DND-41 (cell line): ENCODE results near the gene YBX1.

ENCODE experiments used
- ATAC-seq: fragments of 200-7000 bp; cut with Tn5 transposase; 3 replicates; pipeline ENCODE4 v1.9.1; 2021; ENCODE audit warnings: low read depth; ENCODE audit not compliant: insufficient read depth
- DNase-seq: peaks from one replicate; pipeline ENCODE4 v3.0.0-alpha.2; 2020
- H2AFZ ChIP-seq: 2 replicates; pipeline ENCODE4 v1.6.0; 2012; ENCODE audit warnings: low read depth, low read length
- H3K27ac ChIP-seq: 2 replicates; pipeline ENCODE4 v1.5.1; 2012; ENCODE audit warnings: low read length, inconsistent platforms
- H3K27me3 ChIP-seq: fragments of 200-600 bp; sonication (generic); 2 replicates; pipeline ENCODE4 v1.6.0; 2012; ENCODE audit warnings: low read length, mild to moderate bottlenecking, inconsistent platforms; ENCODE audit not compliant: insufficient read depth, poor library complexity
- H3K36me3 ChIP-seq: 2 replicates; pipeline ENCODE4 v1.5.1; 2012; ENCODE audit warnings: low read length, inconsistent platforms; ENCODE audit not compliant: insufficient read depth
- H3K4me1 ChIP-seq: 2 replicates; pipeline ENCODE4 v1.5.1; 2012; ENCODE audit warnings: mild to moderate bottlenecking, low read length; ENCODE audit not compliant: insufficient read depth
- H3K4me2 ChIP-seq: 2 replicates; pipeline ENCODE4 v1.6.0; 2012; ENCODE audit warnings: mild to moderate bottlenecking, moderate library complexity, low read length, inconsistent platforms; ENCODE audit not compliant: insufficient read depth
- H3K4me3 ChIP-seq, 2 experiments: fragments of 200-600 bp in 1 of 2; shearing (Covaris generic) in 1 of 2; 2 replicates each; pipeline ENCODE4 v1.5.1; 2012 to 2016; ENCODE audit warnings: inconsistent platforms in 2 of 2, low read length in 2 of 2, mild to moderate bottlenecking in 2 of 2, low read depth in 1 of 2, moderate library complexity in 1 of 2
- H3K79me2 ChIP-seq: 2 replicates; pipeline ENCODE4 v1.6.0; 2012; ENCODE audit warnings: low read length, inconsistent platforms; ENCODE audit not compliant: insufficient read depth
- H3K9ac ChIP-seq: 2 replicates; pipeline ENCODE4 v1.6.0; 2012; ENCODE audit warnings: low read depth, mild to moderate bottlenecking, inconsistent platforms, low read length, moderate library complexity
- H3K9me3 ChIP-seq: 2 replicates; pipeline ENCODE4 v1.5.1; 2012; ENCODE audit warnings: low read length, moderate library complexity, mild to moderate bottlenecking, inconsistent platforms; ENCODE audit not compliant: insufficient read depth, severe bottlenecking
- H4K20me1 ChIP-seq: 2 replicates; pipeline ENCODE4 v1.6.0; 2012; ENCODE audit warnings: low read length; ENCODE audit not compliant: insufficient read depth
- EZH2 ChIP-seq: IDR thresholded peaks from 3 replicates; pipeline ENCODE4 v1.6.1; 2012; ENCODE audit warnings: borderline replicate concordance, low read depth, mild to moderate bottlenecking, moderate library complexity, low read length, inconsistent platforms; ENCODE audit not compliant: severe bottlenecking
- TF ChIP-seq, protein P1 (sequence below): IDR thresholded peaks from 2 replicates; pipeline ENCODE4 v1.5.1; 2012; ENCODE audit warnings: borderline replicate concordance, low read length, moderate library complexity, mild to moderate bottlenecking; ENCODE audit not compliant: poor library complexity, severe bottlenecking; ENCODE audit errors: extremely low read depth

YBX1 gene

DNA sequence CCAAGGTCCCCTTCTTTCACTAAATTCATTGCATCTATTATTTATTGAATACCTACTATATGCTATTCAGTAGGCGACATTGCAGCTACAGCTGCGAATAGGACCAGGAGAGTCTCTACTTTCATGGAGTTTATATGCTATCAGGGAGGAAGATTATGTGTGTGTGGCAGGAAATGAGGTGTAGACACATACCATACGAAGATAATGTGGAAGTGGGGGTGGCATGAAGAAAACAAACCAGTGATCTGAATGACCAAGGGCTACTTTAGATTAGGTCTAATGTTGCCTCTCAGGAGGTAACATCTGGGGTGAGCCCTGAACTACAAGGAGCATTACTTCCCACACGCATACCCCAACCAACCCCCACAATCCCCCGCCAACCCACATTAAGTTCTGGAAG is 25.0 kb upstream of the YBX1 start:
- Histone ChIP-seq H4K20me1 (no peaks in the 10 kb centered on the region), H3K27me3 (no peaks in the 10 kb centered on the region), H3K4me3 (peak overlapping the region in 1 of 2 experiments; percentile 77; a peak in 2 of 4 replicates), H2AFZ (peak overlapping the region; percentile 91), H3K9ac (peak overlapping the region; percentile 69; the same call in 1 of the 2 replicates), H3K36me3 (peaks cover 30% of the 10 kb centered on the region), H3K9me3 (no peaks in the 10 kb centered on the region), H3K27ac (peak overlapping the region; percentile 78), H3K79me2 (peaks cover 37% of the 10 kb centered on the region), H3K4me1 (peaks cover 43% of the 10 kb centered on the region), H3K4me2 (peak overlapping the region; percentile 87)
- ATAC-seq (no peak), DNase-seq (no peak)
- TF ChIP-seq, protein P1, sequence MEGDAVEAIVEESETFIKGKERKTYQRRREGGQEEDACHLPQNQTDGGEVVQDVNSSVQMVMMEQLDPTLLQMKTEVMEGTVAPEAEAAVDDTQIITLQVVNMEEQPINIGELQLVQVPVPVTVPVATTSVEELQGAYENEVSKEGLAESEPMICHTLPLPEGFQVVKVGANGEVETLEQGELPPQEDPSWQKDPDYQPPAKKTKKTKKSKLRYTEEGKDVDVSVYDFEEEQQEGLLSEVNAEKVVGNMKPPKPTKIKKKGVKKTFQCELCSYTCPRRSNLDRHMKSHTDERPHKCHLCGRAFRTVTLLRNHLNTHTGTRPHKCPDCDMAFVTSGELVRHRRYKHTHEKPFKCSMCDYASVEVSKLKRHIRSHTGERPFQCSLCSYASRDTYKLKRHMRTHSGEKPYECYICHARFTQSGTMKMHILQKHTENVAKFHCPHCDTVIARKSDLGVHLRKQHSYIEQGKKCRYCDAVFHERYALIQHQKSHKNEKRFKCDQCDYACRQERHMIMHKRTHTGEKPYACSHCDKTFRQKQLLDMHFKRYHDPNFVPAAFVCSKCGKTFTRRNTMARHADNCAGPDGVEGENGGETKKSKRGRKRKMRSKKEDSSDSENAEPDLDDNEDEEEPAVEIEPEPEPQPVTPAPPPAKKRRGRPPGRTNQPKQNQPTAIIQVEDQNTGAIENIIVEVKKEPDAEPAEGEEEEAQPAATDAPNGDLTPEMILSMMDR = no peak
- no peak for TF ChIP-seq EZH2

DNA sequence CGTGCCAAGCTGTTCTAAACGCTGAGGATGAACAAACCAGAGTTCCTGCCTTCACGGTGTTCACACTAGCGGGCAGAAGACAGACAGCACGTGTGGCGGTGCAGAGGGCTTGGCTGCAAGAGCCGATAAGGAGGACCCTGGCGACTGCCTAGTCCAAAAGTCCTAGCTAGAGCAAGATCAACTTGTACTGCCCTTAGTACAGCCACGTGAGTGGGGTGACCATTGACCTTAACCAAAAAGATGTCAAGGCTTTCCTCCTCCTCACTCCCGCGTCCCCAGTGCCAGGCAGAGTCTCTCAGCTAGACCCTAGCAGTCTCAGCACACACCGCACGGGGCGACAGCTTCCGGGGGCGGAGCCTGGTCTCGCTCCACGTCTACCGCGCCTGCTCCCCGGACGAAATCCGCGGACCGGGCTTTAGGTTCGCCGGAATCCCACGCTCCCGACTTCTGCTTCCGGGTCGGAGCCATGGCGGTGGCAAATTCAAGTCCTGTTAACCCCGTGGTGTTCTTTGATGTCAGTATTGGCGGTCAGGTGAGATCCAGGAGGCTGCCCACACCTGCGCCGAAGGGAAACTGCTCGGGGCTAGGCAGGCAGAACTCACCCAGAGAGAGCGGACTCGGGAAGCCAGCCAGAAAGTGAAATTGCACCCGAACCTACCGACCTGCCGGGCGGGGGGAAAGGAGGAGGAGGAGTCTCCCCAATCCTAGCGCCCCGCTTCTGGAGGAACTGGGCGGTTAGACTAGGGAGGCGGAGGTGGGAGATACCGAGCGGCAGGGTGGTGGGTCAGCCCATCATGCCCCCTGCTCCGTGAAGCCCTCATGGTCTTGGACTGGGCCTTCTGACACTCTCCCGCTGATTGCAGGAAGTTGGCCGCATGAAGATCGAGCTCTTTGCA is 24.0 kb upstream of the YBX1 start, which contains the start of gene PPIH:
PPIH (plus strand) TSS at position 443 of the 896 bp plus-strand sequence; CDS start at position 467, 24 bp downstream.
- Histone ChIP-seq H3K4me3 (peak within 1 kb of the TSS; percentile 46 to 77; a peak in 3 of 4 replicates), H3K36me3 (peaks cover 38% of the 10 kb centered on the region), H4K20me1 (no peaks in the 10 kb centered on the region), H3K9me3 (no peaks in the 10 kb centered on the region), H3K27me3 (no peaks in the 10 kb centered on the region), H3K9ac (peak within 1 kb of the TSS; percentile 69), H3K4me2 (peak within 1 kb of the TSS; percentile 87), H2AFZ (peak within 1 kb of the TSS; percentile 91), H3K27ac (peak within 1 kb of the TSS; percentile 79), H3K4me1 (peaks cover 43% of the 10 kb centered on the region), H3K79me2 (peaks cover 39% of the 10 kb centered on the region)
- ATAC-seq = peak; percentile 99
- DNase-seq = peak; percentile 97
- TF ChIP-seq, protein P1 = peak; percentile 47
- no peak for TF ChIP-seq EZH2

DNA sequence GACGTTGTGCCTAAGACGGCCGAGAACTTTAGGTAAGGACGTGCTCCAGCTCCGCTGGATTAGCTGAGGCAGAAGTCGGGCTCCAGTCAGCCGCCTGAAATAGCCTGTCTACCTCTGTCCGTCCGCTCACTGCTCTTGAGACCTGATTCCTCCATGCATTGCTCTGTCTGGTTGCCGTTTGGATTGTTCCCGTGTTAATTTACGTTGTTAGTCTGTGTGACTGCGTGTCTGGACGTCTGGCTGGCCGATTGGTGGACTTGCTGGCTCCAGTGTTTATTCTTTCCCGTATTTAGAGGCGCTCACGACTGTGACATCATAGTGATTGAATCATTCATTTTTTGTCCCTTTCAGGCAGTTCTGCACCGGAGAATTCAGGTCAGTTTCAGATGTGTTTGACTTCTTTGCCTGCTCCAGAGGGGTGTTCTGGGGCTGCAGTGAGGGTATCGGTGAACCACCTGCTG is 23.3 kb upstream of the YBX1 start:
- Histone ChIP-seq H3K79me2 (peaks cover 39% of the 10 kb centered on the region), H3K9ac (peak overlapping the region; percentile 69), H3K4me3 (peak overlapping the region; percentile 46 to 77; a peak in 3 of 4 replicates), H2AFZ (peak overlapping the region; percentile 91), H3K4me1 (peaks cover 43% of the 10 kb centered on the region), H3K27ac (peak overlapping the region; percentile 79), H3K9me3 (no peaks in the 10 kb centered on the region), H3K27me3 (no peaks in the 10 kb centered on the region), H3K4me2 (peak overlapping the region; percentile 87), H4K20me1 (no peaks in the 10 kb centered on the region), H3K36me3 (peaks cover 44% of the 10 kb centered on the region)
- ATAC-seq = no peak
- TF ChIP-seq, protein P1 = no peak
- no peak for TF ChIP-seq EZH2
- DNase-seq = no peak
